Mesothelial cell of epicardium (in vitro differentiated cells): Measurements from ENCODE around the gene ADORA2B. TPM values are rescaled to one million over a fixed set of nuclear protein-coding genes. Genes with fewer than 3 reads are reported as not detected.
A peak's percentile ranks its signal among the peaks of the same experiment; 100 is the strongest.
"Not testable (repeated sequence)": the region's sequence is repeated elsewhere in the genome, so short reads cannot be mapped to it uniquely, and the experiment has no call there.

Experiments used
- DNase-seq, 2 experiments: peaks; one replicate each; pipeline ENCODE4 v3.0.0; 2021; ENCODE audit warnings: low spot score in 2 of 2; ENCODE audit not compliant: unreplicated experiment in 2 of 2
- H3K27ac Mint-ChIP-seq: 2 replicates; pipeline ENCODE4 v1.8.0; 2021; ENCODE audit warnings: mixed read lengths
- H3K27me3 Mint-ChIP-seq: 2 replicates; pipeline ENCODE4 v1.8.0; 2021; ENCODE audit warnings: low read depth, mixed read lengths
- H3K36me3 Mint-ChIP-seq: 2 replicates; pipeline ENCODE4 v1.8.0; 2021; ENCODE audit warnings: mixed read lengths
- H3K4me1 Mint-ChIP-seq: 2 replicates; pipeline ENCODE4 v1.8.0; 2021; ENCODE audit warnings: mixed read lengths
- H3K4me3 Mint-ChIP-seq: 2 replicates; pipeline ENCODE4 v1.8.0; 2021; ENCODE audit warnings: mild to moderate bottlenecking, moderate library complexity, mixed read lengths
- H3K9me3 Mint-ChIP-seq: 2 replicates; pipeline ENCODE4 v1.8.0; 2021; ENCODE audit warnings: mixed read lengths
- CTCF ChIP-seq: fragments of 200-600 bp; sonication (generic); IDR thresholded peaks from one replicate; pipeline ENCODE4 v1.5.0; 2021; ENCODE audit warnings: antibody characterized with exemption; ENCODE audit not compliant: unreplicated experiment
- total RNA-seq: library from RNA; stranded (reverse); gene quantifications from 3 replicates; pipeline ENCODE4 v1.2.1, GENCODE V29; 2021

Gene ADORA2B
- total RNA-seq: 3.8 to 4.6 TPM (median 4.5 TPM) in 3 replicates

GRCh38 chr17:15944759-15945526 is at the start of gene ADORA2B:
Gene ADORA2B, plus strand, starts transcription at chr17:15945130. Its CDS starts 119 bp downstream, at chr17:15945249.
- no peaks in the 10 kb centered on the region for H3K36me3 Mint-ChIP-seq
- peak; percentile 28 for TF ChIP-seq CTCF
- H3K27ac Mint-ChIP-seq: no peak within 1 kb of the TSS
- DNase-seq: peak; percentile 32 to 69
- H3K27me3 Mint-ChIP-seq: peaks cover 40% of the 10 kb centered on the region
- peak within 1 kb of the TSS; percentile 72 for H3K4me3 Mint-ChIP-seq
- no peaks in the 10 kb centered on the region for H3K9me3 Mint-ChIP-seq
- H3K4me1 Mint-ChIP-seq: peaks cover 13% of the 10 kb centered on the region

DNA sequence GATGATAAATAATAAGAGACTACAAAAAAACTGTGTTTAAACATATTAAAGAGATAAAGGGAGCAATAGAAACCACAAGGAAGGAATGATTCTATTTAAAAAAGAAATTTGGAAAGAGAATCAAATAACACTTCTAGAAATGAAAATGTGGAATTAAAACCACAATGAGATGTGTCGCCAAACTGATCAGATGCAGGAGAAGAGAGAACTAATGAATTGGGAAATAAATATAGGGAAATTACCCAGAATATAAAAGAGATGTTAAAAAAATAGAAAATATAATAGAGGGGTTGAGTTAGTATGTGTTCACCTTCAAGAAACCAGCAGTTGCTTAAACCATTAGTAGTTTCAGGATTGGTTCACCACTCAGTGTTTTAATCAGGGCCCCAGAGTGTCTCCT is 48.7 kb upstream of the ADORA2B start:
- no peak for TF ChIP-seq CTCF
- no peaks in the 10 kb centered on the region for H3K27me3 Mint-ChIP-seq
- no peaks in the 10 kb centered on the region for H3K36me3 Mint-ChIP-seq
- peaks cover 24% of the 10 kb centered on the region for H3K4me1 Mint-ChIP-seq
- peaks cover 13% of the 10 kb centered on the region for H3K9me3 Mint-ChIP-seq
- no peak overlapping the region for H3K4me3 Mint-ChIP-seq
- DNase-seq: no peak
- no peak overlapping the region for H3K27ac Mint-ChIP-seq

GRCh38 chr17:15896834-15897233 is 48.1 kb upstream of the ADORA2B start:
- no peak overlapping the region for H3K4me3 Mint-ChIP-seq
- DNase-seq: no peak
- H3K4me1 Mint-ChIP-seq: peaks cover 22% of the 10 kb centered on the region
- peaks cover 13% of the 10 kb centered on the region for H3K9me3 Mint-ChIP-seq
- no peaks in the 10 kb centered on the region for H3K27me3 Mint-ChIP-seq
- no peaks in the 10 kb centered on the region for H3K36me3 Mint-ChIP-seq
- H3K27ac Mint-ChIP-seq: no peak overlapping the region
- TF ChIP-seq CTCF: no peak

GRCh38 chr17:15899596-15899995 is 45.3 kb upstream of the ADORA2B start:
- H3K36me3 Mint-ChIP-seq, H3K4me3 Mint-ChIP-seq, H3K4me1 Mint-ChIP-seq, H3K27ac Mint-ChIP-seq, H3K27me3 Mint-ChIP-seq, DNase-seq: not testable (repeated sequence)
- H3K9me3 Mint-ChIP-seq: peaks cover 13% of the 10 kb centered on the region

DNA sequence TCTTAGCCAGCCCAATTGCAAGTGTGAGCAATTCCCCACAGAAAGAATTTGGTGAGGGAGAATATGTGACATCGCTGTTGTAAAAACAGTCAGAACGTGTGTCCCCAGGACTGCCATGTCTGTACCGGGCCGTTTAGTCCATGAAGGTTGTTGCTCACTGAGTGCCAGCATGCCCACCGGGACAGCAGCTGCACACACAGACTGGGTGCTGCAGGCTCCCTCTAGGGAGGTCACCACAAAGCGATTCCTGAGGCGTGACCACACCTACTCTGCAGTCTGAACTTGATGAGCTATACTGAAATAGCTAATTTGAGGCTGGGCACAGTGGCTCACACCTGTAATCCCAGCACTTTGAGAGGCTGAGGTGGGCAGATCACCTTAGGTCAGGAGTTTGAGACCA is 44.1 kb upstream of the ADORA2B start:
- H3K9me3 Mint-ChIP-seq: peaks cover 13% of the 10 kb centered on the region
- no peaks in the 10 kb centered on the region for H3K27me3 Mint-ChIP-seq
- no peaks in the 10 kb centered on the region for H3K4me1 Mint-ChIP-seq
- no peak overlapping the region for H3K27ac Mint-ChIP-seq
- DNase-seq: no peak
- TF ChIP-seq CTCF: no peak
- no peak overlapping the region for H3K4me3 Mint-ChIP-seq
- no peaks in the 10 kb centered on the region for H3K36me3 Mint-ChIP-seq

DNA sequence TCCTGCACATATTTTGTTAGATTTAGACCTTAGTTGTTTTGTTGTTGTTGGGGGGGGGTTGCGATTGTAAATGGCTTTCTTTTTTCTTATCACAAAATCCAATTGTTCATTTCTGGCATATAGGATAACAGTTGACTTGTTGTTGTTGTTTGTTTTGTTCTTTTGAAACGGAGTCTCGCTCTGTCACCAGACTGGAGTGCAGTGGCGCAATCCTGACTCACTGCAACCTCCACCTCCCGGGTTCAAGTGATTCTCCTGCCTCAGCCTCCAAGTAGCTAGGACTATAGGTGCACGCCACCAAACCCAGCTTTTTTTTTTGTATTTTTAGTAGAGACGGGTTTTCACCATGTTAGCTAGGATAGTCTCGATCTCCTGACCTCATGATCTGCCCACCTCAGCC is 39.7 kb upstream of the ADORA2B start:
- H3K9me3 Mint-ChIP-seq, H3K27ac Mint-ChIP-seq, DNase-seq, H3K4me3 Mint-ChIP-seq, H3K36me3 Mint-ChIP-seq, H3K27me3 Mint-ChIP-seq, H3K4me1 Mint-ChIP-seq: not testable (repeated sequence)
